EL (cell line): Measurements from ENCODE around the gene KNCN.

ENCODE experiments used
- DNase-seq: peaks from one replicate; pipeline ENCODE4 v3.0.0-alpha.2; 2016

Gene KNCN

DNA sequence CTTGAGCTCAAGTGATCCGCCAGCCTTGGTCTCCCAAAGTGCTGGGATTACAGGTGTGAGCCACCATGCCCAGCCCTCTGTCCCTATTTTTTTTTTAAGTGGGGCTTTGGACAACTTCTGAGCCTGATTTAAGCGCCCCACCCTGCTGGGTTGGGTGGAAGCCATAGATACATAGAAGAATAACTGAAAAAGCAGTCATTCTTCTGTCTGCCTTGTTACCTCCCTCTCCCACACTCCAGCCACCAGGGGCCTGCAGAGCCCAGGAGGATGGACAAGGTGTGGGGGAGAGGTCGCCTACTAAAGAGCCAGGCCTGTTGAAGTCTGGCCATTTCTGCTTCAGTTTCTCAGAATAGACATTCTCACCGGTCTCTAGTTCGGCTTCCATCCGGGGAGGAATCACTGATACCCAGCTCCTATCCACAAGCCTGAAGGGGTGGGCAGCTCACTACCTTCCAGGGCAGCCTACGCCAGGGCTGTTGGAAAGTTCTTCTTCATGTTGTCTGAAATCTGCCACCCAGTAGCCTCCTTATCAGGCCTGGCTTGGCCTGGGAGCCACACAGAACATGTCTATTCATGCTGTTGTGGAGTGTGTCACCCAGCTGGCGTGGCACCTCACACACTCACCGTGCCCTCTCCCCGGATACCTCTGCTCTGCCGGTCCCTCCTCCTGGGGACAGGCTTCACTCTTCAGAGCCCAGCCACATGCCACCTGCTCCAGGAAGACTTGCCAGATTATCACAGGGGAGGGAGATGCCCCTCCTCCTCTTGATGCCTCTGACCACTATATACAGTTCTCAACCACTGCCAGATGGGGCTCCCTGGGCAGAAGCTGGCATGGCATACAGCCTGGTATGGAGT, 27.7 kb downstream of the KNCN start:
- no peak for DNase-seq

DNA sequence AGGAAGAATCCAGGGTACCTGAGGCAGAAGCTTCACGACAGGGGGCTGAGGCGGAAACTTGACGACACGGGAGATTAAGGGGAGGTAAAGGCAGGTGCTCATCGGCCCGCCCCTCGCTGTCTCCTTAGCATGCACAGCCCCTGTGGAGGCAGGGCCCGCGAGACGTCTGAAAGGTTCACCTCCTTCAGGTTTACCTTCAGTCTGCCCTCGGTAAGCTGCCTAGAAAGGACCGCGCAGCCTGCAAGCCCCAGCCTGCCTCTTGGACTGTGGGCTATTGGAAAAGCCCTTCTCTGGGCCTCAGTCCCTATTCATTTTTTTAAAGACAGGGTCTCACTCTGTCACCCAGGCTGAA, 28.5 kb downstream of the KNCN start:
- no peak for DNase-seq

DNA sequence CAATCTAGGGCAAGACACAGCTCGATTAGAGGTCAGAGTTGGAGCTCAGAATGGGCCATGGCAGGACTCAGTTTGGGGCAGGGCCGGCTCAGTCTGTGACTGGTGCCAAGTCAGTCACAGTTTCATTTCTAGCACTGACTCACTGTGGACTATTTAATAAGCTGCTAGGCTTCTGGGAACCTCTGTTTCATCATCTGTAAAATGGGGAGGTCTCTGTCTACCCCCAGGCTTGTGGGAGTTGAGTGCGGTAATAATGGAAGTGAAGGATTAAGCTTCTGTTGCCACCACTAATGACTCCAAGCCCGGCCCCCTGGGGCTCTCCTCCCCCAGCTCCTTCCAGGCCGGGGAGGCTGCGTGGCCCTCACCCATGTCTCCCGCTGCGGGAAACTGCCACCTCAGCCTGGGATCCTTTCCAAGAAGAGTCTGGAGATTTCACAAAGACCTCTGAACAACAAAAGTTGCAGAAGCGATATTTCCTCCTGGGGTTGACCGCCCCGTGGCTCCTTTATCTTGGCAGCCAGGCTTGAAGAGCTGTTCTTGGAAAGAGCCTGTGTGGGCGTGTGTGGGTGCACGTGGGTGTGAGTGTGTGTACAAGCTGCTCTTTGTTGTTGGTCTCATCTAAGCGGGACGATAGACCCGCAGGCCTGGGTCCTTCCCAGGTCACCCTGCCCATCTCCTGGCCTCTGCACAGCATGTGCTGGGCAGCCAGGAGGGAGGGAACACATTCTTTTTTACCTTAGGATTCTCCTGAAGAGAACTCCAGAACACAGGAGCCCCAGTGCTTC, 29.1 kb downstream of the KNCN start:
- DNase-seq, result peak; percentile 62

DNA sequence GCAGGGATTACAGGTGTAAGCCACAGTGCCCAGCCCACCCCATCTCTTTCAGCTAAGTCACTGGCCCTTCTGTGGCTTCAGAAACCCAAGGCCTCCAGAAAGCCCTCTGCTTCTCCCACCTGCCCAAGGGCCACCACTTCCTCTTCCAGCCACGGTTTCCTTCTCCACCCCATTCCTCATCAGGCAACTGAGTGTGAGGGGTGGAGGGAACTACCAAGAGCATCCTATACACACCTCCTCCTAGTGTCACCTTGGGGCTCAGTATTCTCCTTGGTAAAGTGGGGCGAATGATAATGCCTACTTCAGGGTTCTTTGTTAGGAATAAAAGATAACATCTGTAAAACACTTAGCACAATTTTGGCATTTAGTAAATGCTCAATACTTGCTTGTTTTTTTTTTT, 30.0 kb downstream of the KNCN start:
- no peak for DNase-seq

DNA sequence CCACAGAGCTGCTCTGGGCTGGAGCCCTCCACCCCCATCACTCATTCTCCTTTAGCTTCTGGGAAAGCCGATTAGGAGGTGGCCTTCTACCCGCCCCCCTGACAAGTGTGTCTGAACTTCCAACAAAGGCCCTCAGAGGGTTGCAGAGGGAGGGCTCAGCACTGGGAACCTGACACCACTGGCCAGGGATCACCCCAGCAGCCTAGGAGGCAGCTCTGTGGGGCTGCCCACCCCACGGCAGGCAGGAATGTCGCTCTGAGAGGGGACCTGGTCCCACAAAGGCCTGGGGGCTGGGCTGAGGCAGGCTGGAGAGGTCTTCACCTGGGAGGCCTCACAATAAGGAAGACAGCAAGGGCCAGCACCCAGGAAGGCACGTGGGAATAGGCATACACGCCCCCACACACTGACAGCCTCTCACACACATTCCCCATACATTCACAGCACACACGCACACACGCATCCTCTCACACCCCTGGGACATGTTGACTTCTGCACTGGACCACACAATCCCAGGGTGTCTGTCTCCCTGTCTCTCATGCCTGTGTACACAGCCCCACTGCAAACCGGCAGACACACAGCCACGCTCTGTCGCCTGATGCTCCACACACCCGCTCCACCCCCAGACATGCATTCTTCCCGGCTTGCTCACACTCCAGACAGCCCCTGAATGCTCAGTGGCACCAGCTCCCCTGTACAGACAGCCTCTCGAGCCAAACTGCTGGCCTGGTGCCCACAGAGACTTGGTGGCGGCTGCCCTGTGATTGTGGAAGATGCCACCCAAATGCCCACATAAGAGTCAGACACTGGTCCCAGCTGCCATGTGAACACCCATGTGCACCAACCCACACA, 31.2 kb downstream of the KNCN start:
- DNase-seq, result peak; percentile 91

DNA sequence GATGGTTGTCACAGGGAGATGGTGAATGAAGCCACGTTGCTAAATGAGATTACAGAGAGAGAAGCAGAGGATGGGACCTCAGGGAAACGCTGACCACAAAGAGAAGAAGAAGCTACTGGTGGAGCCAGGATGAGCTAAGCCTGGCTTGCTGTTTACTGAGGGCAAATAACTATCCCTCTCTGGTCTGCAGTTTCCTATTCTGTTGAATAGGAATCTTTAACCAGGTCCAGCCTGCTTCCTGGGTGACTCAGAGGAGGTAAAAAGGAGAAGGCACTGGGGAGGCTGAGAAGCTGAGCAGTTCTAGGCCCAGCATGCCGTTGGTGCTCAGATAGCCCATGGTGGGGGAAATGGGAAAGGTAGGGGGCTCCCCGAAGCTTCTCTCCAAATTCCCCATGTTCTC, 32.2 kb downstream of the KNCN start:
- DNase-seq, result no peak

DNA sequence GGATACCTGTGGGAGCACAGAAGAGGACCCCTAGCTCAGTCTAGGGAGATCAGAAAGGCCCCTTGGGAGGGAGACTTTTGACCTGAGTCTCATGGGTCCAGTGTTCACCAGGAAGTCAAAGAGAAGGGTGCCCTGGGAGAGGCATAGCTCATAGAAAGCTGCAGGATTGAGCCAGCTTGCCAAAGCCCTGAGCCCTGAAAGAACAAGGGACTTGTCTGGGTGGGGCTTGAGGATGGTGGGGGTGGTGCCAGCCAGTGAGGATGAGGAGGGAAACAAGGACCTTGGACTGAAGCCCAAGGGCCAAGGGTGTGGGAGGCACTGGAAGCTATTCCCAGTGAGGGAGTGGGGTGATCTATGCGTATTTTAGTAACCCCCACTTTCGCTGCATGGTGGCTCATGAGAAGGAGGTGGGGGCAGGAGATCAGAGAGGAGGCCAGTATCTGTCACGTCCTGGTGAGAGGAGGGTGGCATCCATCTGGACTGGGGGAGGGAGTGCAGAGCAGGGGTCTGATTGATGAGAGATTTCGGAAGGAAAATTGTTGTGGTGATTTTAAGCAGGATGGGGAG, 33.4 kb downstream of the KNCN start:
- DNase-seq, result no peak

DNA sequence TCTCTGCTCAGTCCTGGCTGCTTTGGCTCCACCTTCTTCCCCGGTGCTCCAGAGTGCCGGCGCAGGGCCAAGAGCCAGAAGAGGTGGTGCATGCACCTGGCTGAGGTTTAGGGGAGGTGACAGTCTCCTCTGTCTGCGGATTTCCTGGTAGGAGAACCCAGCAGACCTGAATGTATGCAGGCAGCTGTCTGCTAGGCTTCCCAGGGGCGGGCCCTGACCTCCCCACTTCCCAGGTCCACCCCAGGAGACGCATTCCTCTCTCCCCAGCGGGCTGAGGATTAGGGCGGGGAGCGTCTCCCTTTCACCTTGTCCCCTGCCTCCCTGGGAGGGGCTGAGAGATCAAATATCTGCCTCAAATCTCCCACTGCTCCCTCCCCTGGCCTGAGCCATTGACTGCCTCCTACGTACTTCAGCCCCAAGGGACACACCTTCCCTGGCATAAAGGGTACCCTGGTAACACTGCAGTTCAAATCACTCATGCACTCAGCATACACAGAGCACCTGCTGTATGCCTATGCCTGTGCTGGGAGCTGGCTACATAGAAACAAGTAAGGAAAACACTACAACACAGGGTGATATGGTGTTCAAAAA, 34.3 kb downstream of the KNCN start:
- no peak for DNase-seq

DNA sequence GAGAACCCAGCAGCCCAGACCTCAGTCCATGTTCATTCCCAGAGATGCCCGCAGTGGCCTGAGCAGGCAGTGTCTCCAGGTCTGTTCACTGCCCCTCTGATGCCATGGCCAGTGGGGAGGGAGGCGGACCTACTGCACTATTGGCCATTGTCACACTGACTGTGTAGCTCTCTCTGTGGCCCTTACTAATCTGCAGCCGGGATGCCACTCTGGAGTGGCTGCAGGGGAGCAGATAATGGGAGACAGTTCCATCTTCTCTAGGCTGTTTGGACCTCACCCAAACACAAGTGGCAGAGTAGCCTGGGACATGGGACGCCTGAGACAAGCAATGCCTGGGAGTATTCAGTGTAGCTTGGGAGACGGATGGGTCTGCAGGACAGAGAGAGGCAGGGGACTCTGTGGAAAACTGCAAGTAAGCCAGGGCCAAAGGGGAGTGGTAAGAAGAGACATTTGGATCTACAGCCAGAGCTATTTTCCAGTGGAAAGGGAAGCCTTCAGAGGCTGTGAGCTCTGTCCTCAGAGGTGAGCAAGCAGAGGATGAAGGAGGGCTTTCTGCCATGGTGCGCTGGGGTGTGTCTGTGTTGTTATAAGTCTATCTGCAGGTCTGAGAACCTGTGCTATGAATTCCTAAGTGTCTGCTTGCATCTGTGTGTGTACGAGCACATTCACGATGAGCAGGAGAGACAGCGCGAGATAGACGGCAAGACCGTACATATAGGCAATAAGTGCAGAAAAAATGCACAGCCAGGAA, 35.1 kb downstream of the KNCN start:
- no peak for DNase-seq

DNA sequence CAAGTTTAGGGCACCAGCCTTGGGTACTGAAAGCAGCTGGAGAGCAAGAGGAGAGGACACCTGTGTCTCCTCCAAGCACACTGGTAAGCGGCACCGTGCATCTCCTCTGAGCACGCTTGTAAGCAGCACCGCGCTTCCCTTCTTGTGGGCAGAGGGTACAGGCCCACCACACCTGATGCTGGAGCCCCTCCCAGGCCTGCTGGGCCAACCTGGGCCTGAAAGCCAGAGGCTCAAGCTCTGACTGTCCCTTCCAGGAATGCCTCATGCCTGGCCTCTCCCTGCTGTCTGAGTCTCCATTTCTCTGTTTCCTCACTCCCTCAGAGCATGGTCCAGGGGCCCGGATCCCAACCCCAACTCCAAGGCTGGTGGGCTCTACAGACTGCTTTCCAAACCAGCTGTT, 35.9 kb downstream of the KNCN start:
- no peak for DNase-seq

DNA sequence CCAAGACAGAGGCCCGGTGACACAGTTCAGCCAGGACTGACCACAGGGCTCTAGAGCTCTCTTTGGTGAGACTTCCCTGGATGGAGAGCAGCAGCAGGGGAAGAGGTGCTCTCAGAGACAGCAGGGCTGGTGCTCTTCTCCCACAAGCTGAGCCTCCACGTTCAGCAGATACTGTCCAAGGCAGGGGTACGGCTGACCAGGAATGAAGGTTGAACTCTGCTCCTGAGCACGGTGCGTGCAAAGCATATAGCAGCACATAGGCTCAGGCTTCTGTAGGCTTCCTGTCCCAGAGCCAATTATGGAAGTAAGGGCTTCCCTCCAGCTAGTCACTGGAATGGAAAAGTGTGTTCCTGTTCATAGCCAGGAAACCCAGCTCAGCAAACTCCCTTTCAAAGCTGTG, 37.9 kb downstream of the KNCN start:
- no peak for DNase-seq

DNA sequence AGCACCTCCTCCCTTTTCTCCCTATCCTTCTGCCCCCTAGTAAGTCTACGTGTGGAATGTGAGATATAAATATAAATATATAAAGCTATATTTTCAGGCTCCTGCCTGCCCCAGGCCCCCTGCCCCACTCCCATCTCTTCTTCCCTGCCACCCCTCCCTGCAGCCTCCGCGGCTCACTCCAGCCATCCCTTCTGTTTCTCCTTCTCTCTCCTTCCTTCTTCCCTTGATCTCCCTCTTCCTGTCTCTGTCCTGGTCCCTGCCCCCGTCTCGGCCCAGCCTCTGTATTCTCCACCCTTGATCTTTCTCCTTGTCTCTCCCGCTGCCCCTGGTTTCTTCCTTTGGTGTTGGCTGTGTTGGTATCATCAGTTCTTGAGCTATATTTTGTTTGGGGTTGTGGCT, 38.7 kb downstream of the KNCN start:
- DNase-seq, result no peak

DNA sequence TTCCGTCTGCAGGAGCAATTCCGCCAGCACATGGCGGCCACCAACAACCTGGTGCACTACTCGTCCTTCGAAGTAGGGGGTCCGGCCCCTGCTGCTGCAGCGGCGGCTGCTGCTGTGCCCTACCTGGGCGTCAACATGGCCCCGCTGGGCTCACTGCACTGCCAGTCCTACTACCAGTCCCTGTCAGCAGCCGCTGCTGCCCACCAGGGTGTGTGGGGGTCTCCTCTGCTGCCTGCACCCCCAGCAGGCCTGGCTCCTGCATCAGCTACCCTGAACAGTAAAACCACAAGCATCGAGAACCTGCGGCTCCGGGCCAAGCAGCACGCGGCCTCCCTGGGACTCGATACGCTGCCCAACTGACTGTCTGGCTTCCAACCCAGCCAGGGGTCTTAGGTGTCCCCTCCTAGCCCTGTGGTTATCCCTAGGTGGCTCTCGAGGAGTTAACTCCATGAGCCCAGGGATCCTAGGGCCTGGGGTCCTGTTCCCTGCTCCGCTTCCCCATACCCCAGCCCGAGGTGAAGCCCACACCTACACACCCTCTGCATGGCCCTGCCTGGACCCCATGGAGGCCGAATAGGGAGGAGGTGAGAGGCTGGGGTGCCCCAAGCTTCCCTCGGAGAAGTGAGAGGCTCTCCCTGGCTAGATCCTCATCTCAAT, 39.2 kb downstream of the KNCN start:
- no peak for DNase-seq

DNA sequence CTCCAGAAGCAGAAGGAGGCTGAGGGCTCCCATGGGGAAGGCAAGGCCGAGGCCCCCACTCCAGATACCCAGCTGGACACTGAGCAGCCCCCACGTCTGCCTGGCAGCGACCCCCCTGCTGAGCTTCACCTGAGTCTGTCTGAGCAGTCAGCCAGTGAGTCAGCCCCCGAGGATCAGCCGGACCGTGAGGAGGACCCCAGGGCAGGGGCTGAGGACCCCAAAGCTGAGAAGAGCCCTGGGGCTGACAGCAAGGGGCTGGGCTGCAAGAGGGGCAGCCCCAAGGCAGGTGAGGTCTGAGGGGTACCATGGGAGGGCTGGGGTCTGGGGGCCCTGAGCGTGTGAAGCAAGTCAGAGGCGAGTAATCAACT, 40.5 kb downstream of the KNCN start:
- DNase-seq, result no peak

DNA sequence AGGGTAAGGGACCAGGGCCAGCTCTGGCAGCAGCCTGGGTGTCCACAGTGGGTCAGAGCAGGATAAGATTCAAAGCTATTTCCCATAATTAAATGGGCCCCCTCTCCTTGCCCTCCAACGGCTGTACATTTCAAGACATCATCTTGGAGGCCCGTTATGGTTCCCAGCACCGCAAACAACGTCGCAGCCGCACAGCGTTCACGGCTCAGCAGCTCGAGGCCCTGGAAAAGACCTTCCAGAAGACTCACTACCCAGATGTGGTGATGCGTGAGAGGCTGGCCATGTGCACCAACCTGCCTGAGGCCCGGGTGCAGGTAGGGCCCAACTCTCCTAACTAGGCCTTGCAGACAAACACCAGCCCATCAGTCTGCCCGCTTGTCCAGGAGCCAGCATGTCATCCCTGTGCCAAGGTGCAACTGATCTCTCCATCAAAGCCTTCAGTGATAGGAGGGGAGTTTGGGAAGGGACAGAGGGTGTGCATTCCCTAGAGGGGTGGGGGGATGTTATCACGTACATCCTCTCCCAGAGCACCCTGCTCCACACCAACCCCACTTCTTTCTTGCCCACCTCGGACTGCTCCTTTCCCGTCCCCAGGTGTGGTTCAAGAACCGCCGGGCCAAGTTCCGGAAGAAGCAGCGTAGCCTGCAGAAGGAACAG, 41.0 kb downstream of the KNCN start:
- no peak for DNase-seq

DNA sequence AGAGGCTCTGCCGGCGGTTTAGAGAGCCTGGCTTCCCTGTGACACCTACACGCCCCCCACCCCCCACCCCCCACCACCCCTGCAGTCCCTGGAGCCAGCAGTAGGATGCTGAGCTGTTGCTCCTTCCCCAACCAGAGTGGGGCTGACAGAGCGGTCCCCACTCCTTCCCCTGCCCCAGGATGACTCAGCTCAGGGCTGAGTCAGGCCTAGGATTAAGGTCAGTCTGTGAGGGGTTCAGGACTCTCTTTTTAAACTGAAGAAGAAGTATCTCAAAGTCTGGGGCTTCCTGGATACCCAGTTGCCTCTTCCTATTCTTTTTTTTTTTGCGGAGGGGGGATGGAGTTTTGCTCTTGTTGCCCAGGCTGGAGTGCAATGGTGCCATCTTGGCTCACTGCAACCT, 42.7 kb downstream of the KNCN start:
- DNase-seq, result peak; percentile 54

DNA sequence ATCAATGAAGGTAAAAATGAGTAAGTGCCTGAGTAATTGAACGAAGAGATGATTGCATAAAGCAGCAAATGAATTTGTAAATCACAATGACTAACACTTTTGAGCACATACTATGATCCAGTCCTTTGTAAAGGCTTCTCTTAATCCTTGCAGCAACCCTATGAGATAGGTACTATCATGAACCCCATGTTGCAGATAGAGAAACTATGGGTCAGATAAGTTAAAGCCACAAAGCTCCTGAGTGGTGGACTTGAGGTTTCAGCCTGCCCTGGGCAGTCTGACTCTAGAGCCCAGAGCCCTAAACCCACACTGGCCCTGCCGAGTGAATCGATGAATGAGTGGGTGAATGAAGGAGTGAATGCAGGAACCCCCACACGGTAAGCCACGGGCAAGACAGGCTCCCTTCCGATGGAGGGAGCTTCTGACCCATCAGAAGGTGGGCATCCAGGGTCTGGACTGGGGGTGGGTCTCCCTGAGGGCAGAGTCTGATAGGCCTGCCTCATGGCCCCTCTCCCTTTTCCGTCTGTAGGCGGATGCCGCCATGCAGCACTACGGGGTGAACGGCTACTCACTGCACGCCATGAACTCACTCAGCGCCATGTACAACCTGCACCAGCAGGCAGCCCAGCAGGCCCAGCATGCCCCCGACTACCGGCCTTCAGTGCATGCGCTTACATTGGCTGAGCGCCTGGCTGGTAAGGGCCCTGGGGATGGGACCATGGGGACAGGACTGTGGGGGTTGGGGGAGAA, 44.8 kb downstream of the KNCN start:
- no peak for DNase-seq

DNA sequence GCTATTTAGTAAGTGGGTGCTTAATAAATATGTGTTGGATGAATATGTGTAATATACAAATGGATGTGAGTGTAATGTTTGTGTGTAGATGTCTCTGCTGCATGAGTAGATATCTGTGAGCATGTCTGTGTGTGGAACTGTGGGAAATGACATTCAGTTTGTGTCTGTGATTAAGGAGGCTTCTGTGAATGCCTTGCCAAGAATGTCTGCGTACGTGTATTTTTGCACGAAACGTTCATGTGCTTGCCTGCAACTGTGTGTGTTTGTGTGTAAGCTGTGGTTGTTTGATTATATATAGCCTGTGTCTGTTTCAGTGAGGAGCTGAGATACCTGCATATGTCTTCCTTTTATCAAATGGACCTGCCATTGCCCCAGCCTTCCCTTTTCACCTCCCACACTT, 48.0 kb downstream of the KNCN start:
- DNase-seq, result no peak

DNA sequence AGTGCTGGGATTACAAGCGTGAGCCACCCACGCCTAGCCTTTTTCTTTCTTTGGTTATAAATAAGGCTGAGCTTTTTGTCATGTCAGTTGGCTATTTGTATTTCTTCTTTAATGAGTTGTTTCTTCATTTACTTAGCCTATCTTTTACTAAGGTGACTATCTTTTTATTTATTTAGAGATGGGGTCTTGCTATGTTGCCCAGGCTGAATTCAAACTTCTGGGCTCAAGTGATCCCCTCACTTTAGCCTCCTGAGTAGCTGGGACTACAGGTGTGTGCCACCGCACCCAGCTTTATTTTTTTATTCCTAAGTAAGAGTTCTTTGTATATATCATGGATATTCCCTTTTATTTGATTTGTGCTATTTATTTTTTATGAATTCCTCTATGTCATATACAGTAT, 49.9 kb downstream of the KNCN start:
- DNase-seq, result no peak

DNA sequence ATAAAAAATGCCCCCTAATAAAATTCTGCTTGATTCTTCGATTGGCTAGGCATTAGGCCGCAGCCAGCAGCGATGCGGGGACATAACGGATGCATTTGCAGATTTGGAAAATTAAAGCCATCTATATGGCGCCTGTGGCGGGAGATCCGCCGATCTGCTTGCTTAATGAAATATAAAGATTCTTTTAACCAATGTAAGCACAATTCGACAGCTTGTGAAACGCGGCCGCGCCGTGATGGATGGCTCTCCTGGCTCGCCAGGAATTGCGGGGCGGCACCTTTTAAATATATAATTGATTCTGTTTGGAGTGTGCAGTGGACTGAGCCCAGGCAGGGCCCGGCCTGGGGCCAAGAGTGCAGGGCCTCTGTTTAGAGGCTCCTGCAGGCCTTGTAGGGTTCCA, 53.8 kb downstream of the KNCN start:
- DNase-seq, result no peak
